PFSK-1 (cell line): ENCODE measurements around the gene ANKRD13D.

ENCODE experiments used
- FOXP2 ChIP-seq: optimal IDR thresholded peaks from 2 replicates; pipeline ENCODE3; 2011; ENCODE audit warnings: borderline replicate concordance, control low read depth, inconsistent platforms; ENCODE audit not compliant: insufficient read depth; ENCODE audit errors: extremely low read length, extremely low read depth
- POLR2AphosphoS5 ChIP-seq: IDR thresholded peaks from 2 replicates; pipeline ENCODE4 v1.6.1; 2012; ENCODE audit warnings: low read depth, mild to moderate bottlenecking, control low read depth, low read length, moderate library complexity
- SIN3A ChIP-seq: IDR thresholded peaks from 2 replicates; pipeline ENCODE4 v1.6.1; 2012; ENCODE audit warnings: mild to moderate bottlenecking, low read length, moderate library complexity, borderline replicate concordance; ENCODE audit not compliant: insufficient read depth
- TAF1 ChIP-seq: IDR thresholded peaks from 2 replicates; pipeline ENCODE4 v1.6.1; 2012; ENCODE audit warnings: low read length, control low read depth, borderline replicate concordance; ENCODE audit not compliant: insufficient read depth
- TF ChIP-seq, protein P1 (sequence below), 2 experiments: IDR thresholded peaks; 2 replicates each; pipeline versions ENCODE4 v1.6.1 to v1.8.0; 2011 to 2012; ENCODE audit warnings: low read depth in 2 of 2, low read length in 2 of 2, control low read depth in 1 of 2, inconsistent platforms in 1 of 2, mild to moderate bottlenecking in 1 of 2, moderate library complexity in 1 of 2; ENCODE audit not compliant: insufficient read depth in 1 of 2

ANKRD13D gene

DNA sequence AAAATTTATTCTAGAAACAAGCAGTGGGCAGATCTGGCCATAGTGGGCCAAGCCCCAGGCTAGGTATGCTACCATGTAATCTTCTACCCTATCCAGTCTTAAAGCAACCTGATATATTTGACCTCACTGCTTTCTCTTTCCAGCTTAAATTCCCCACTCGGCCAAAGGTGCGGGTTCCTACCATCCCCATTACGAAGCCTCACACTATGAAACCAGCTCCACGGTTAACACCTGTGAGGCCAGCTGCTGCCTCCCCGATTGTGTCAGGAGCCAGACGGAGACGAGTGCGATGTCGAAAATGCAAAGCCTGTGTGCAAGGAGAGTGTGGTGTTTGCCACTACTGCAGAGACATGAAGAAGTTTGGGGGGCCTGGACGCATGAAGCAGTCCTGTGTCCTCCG is 44.1 kb upstream of the ANKRD13D start:
- no peak for TF ChIP-seq FOXP2
- TF ChIP-seq POLR2AphosphoS5: no peak

DNA sequence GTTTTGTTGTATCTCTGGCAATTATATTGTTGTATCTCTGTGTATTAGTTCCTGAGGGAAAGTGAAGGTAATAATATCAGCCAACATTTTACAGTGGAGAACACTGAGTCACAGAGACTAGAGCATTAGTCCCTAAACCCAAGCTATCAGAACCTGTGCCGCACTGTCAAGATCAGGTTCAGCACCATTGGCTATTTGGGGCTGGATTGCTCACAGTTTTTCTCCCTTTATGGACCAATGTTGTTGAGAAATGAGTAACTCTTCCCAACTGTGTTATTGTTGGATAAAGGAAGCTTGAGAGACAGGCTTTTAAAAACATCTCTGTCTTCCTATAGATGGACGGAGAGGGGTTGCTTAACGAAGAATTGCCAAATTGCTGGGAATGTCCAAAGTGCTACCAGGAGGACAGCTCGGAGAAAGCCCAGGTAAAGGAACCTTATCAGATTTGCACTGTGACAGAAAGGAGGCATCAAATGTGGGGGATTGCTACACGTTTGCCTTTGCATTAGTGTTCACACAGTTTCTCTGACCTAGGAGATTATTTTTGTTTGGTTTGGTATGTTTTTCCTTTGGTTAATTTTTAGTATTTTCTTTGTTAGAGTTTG is 41.1 kb upstream of the ANKRD13D start:
- TF ChIP-seq, protein P1, sequence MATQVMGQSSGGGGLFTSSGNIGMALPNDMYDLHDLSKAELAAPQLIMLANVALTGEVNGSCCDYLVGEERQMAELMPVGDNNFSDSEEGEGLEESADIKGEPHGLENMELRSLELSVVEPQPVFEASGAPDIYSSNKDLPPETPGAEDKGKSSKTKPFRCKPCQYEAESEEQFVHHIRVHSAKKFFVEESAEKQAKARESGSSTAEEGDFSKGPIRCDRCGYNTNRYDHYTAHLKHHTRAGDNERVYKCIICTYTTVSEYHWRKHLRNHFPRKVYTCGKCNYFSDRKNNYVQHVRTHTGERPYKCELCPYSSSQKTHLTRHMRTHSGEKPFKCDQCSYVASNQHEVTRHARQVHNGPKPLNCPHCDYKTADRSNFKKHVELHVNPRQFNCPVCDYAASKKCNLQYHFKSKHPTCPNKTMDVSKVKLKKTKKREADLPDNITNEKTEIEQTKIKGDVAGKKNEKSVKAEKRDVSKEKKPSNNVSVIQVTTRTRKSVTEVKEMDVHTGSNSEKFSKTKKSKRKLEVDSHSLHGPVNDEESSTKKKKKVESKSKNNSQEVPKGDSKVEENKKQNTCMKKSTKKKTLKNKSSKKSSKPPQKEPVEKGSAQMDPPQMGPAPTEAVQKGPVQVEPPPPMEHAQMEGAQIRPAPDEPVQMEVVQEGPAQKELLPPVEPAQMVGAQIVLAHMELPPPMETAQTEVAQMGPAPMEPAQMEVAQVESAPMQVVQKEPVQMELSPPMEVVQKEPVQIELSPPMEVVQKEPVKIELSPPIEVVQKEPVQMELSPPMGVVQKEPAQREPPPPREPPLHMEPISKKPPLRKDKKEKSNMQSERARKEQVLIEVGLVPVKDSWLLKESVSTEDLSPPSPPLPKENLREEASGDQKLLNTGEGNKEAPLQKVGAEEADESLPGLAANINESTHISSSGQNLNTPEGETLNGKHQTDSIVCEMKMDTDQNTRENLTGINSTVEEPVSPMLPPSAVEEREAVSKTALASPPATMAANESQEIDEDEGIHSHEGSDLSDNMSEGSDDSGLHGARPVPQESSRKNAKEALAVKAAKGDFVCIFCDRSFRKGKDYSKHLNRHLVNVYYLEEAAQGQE (IDR thresholded peaks at IDR 0.05; ENCODE audit: insufficient read depth in 1 of 2, low read depth in 2 of 2, low read length in 2 of 2): no peak
- TF ChIP-seq POLR2AphosphoS5: no peak
- TF ChIP-seq SIN3A: no peak
- no peak for TF ChIP-seq TAF1
- no peak for TF ChIP-seq FOXP2

DNA sequence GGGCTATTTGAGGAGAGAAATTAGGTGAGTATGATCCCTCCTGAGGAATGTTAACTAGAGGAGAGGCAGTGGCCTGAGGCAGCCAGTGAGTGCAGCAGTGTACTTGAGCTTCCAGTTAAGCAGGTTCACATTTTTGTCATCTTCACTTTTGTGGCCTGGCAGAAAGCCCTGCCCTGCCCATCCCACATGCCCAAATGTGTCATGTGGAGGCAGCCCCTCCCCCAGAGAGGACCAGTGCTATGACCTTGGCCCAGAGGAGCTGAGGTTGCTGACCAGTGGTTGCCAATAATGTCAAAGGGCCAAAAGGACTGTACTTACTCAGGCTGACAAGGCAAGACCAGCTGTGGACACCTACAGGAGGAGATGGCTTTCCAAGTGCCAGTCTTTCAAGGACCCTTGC is 40.5 kb upstream of the ANKRD13D start:
- TF ChIP-seq FOXP2 (no peak), TAF1 (no peak), SIN3A (no peak), POLR2AphosphoS5 (no peak)
- TF ChIP-seq, protein P1 (IDR thresholded peaks at IDR 0.05; ENCODE audit: insufficient read depth in 1 of 2, low read depth in 2 of 2, low read length in 2 of 2): no peak

DNA sequence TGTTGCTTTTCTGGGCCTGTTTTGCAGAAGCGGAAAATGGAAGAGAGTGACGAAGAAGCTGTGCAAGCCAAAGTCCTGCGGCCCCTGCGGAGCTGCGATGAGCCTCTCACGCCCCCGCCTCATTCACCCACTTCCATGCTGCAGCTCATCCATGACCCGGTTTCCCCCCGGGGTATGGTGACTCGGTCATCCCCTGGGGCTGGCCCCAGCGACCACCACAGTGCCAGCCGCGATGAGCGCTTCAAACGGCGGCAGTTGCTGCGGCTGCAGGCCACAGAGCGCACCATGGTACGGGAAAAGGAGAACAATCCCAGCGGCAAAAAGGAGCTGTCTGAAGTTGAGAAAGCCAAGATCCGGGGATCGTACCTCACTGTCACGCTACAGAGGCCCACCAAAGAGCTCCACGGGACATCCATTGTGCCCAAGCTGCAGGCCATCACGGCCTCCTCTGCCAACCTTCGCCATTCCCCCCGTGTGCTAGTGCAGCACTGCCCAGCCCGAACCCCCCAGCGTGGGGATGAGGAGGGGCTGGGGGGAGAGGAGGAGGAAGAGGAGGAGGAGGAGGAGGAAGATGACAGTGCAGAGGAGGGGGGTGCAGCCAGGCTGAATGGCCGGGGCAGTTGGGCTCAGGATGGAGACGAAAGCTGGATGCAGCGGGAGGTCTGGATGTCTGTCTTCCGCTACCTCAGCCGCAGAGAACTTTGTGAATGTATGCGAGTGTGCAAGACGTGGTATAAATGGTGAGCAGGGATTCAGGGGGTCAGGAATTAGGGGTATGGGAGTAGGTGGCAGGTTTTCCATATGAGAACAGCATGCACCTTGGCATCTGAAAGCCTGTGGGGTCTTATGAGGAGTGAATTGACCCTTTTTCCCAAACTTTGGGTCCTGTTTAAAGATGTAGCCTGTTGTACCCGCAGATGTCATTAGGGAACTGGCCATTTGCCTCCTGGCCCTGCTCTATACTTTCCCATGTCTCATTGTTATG is 38.8 kb upstream of the ANKRD13D start:
- TF ChIP-seq POLR2AphosphoS5: no peak

DNA sequence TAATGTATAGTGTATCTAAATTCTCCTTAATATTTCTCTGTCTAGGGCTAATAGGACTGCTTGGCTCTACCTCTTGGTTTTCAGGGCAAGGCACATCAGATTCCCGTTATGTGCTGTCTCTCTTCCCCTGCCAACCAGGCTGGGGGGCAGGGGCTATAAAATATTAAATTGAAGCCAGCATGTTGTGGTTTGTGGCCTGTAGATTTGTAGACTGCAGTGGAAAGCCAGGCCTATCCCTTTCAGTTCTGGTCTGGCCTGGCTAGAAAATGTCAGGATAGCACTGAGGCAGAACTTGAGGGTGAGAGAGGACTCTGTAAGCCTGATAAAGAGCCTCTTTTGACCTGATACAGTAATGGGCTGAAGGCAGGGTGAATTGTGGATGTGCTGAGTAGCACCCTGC is 37.3 kb upstream of the ANKRD13D start:
- TF ChIP-seq POLR2AphosphoS5: no peak
- TF ChIP-seq, protein P1 (IDR thresholded peaks at IDR 0.05; ENCODE audit: insufficient read depth in 1 of 2, low read depth in 2 of 2, low read length in 2 of 2): no peak
- TF ChIP-seq TAF1: no peak
- TF ChIP-seq FOXP2: no peak
- no peak for TF ChIP-seq SIN3A

DNA sequence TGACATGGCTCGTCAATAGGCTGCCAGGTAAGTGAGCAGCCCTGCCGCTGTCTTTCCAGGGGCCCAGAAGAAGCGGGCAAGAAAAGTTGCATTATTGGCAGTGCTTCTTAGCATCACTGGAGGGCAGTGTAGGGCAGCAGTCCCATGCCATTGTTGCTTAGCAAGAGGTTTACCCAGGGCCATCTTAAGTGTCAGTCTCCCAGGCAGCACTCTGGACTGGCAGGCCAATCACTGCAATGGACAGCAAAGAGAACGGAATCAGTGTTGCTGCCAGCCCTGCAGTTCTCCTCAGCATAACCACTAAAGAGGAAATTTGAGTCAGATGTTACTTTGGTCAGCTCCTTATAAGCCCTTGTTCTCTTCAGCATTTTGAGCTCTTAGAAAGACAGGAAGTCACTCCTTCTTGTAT is 36.3 kb upstream of the ANKRD13D start:
- TF ChIP-seq, protein P1 (IDR thresholded peaks at IDR 0.05; ENCODE audit: insufficient read depth in 1 of 2, low read depth in 2 of 2, low read length in 2 of 2): no peak
- no peak for TF ChIP-seq FOXP2
- TF ChIP-seq POLR2AphosphoS5: no peak; the same call in 1 of the 2 replicates
- no peak for TF ChIP-seq TAF1
- no peak for TF ChIP-seq SIN3A
